ENCODE results near the gene PLPPR1.

Gene PLPPR1

GRCh38 chr9:101132801-101133200, 104.3 kb downstream of the PLPPR1 start:
- no peak for TF ChIP-seq ZFX (IDR thresholded peaks at IDR 0.05; ENCODE audit: borderline replicate concordance)
- no peak for TF ChIP-seq CTCF (IDR thresholded peaks at IDR 0.05)
- H3K27ac ChIP-seq: no peak overlapping the region

GRCh38 chr9:101138509-101138908, 110.0 kb downstream of the PLPPR1 start:
- no peak overlapping the region for H3K27ac ChIP-seq
- no peak for TF ChIP-seq CTCF (IDR thresholded peaks at IDR 0.05)
- no peak for TF ChIP-seq ZFX (IDR thresholded peaks at IDR 0.05; ENCODE audit: borderline replicate concordance)

GRCh38 chr9:101139082-101139481, 110.6 kb downstream of the PLPPR1 start:
- no peak overlapping the region for H3K27ac ChIP-seq
- TF ChIP-seq ZFX (IDR thresholded peaks at IDR 0.05; ENCODE audit: borderline replicate concordance): no peak
- TF ChIP-seq CTCF (IDR thresholded peaks at IDR 0.05): no peak

GRCh38 chr9:101140764-101141163, 112.2 kb downstream of the PLPPR1 start:
- TF ChIP-seq ZFX (IDR thresholded peaks at IDR 0.05; ENCODE audit: borderline replicate concordance) (no peak), CTCF (IDR thresholded peaks at IDR 0.05) (no peak)
- H3K27ac ChIP-seq: no peak overlapping the region

- H3K27ac ChIP-seq: no peak overlapping the region
- no peak for TF ChIP-seq ZFX (IDR thresholded peaks at IDR 0.05; ENCODE audit: borderline replicate concordance)
- TF ChIP-seq CTCF (IDR thresholded peaks at IDR 0.05): no peak
Measured at GRCh38 chr9:101146508-101146907, 118.0 kb downstream of the PLPPR1 start.

- no peak for TF ChIP-seq CTCF (IDR thresholded peaks at IDR 0.05)
- TF ChIP-seq ZFX (IDR thresholded peaks at IDR 0.05; ENCODE audit: borderline replicate concordance): no peak
- no peak overlapping the region for H3K27ac ChIP-seq
Measured at GRCh38 chr9:101148344-101148743, 119.8 kb downstream of the PLPPR1 start.

- TF ChIP-seq CTCF (IDR thresholded peaks at IDR 0.05) (no peak), ZFX (IDR thresholded peaks at IDR 0.05; ENCODE audit: borderline replicate concordance) (no peak)
Measured at GRCh38 chr9:101158361-101158760, 129.8 kb downstream of the PLPPR1 start.

More at GRCh38 chr9:101158361-101158760, 129.8 kb downstream of the PLPPR1 start:
- no peak overlapping the region for H3K27ac ChIP-seq
